Activated CD8-positive, alpha-beta T cell treated with anti-CD3 and anti-CD28 coated beads for 36 hours (primary cell): ENCODE measurements around the gene CLMN. TPM values are rescaled to one million over a fixed set of nuclear protein-coding genes. Genes with fewer than 3 reads are reported as not detected.

Experiments used
- ATAC-seq: fragments of 200-7000 bp; cut with Tn5 transposase; one replicate; pipeline ENCODE4 v1.10.0; 2021; ENCODE audit warnings: mild to moderate bottlenecking, moderate library complexity
- CTCF ChIA-PET: fragments of 350-600 bp; sonication (Branson Sonifier 250); formaldehyde crosslinking; loops from one replicate; lab custom pipeline; 2021; ENCODE audit warnings: antibody characterized with exemption; lab: Charles Lee
- POLR2A ChIA-PET: fragments of 350-600 bp; sonication (Branson Sonifier 250); formaldehyde crosslinking; loops from one replicate; lab custom pipeline; 2021; ENCODE audit warnings: antibody characterized with exemption; lab: Charles Lee
- DNase-seq: peaks from one replicate; pipeline ENCODE4 v3.0.0-alpha.2; 2020
- H3K27ac Mint-ChIP-seq: one replicate; pipeline ENCODE4 v1.8.0; 2021; ENCODE audit warnings: mild to moderate bottlenecking, mixed read lengths
- H3K27me3 Mint-ChIP-seq: one replicate; pipeline ENCODE4 v1.8.0; 2021; ENCODE audit warnings: mixed read lengths
- H3K36me3 Mint-ChIP-seq: one replicate; pipeline ENCODE4 v1.8.0; 2021; ENCODE audit warnings: low read depth, mixed read lengths
- H3K4me1 Mint-ChIP-seq: one replicate; pipeline ENCODE4 v1.8.0; 2021; ENCODE audit warnings: low read depth, mixed read lengths
- H3K4me3 Mint-ChIP-seq: one replicate; pipeline ENCODE4 v1.8.0; 2021; ENCODE audit warnings: mild to moderate bottlenecking, moderate library complexity, mixed read lengths
- H3K9me3 Mint-ChIP-seq: one replicate; pipeline ENCODE4 v1.8.0; 2021; ENCODE audit warnings: mixed read lengths
- intact Hi-C: fragments of 100-400 bp; cut with micrococcal nuclease; formaldehyde crosslinking; loops from one replicate; pipeline ENCODE4 v1.10.0; 2022
- total RNA-seq, 2 experiments: library from RNA; stranded (reverse); gene quantifications; one replicate each; pipeline ENCODE4 v1.2.3, GENCODE V29; 2021
- TF ChIP-seq, protein P1 (sequence below): fragments of 200-600 bp; IDR thresholded peaks from one replicate; pipeline ENCODE4 v1.8.0; 2022; ENCODE audit warnings: antibody characterized with exemption, mild to moderate bottlenecking

Gene CLMN
- total RNA-seq, 2 experiments from 2014 or later = 0.31 to 0.59 TPM

DNA sequence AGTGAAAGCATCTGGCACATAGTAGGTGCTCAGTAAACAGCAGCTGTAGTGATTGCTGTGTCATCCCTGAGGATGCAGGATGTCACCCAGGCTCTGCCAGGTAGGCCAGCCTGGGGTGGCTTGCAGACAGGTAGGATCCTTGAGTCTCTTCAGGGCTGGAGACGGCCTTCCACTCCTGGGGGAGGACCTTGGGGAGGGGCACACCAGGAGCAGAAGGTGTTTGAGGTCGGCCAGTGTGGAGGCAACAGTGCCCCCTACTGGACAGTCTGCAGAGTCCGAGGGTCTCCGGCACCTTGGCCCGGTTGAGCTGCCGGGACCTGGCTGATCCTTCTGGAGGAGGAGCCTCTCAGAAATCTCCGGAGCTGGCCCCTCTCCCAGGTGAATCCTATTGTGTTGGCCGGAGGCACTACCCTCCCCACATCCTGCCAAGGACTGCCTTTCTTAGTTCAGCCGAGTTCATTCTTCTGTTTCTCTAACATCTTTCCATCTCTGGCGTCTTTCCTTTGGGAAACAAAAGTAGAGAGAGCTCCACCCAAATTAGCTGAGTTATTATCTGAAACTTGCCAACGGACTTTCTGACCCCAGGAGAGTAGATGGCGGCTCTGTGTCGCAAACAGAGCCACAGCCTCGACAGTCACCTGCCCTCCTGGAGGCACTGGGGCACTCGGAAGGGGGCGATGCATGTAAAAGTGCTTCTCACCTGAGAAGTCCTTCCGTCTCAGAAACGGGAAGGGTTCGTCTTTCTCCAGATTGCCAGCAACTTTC is 41.8 kb upstream of the CLMN start:
- Mint-ChIP-seq H3K9me3 (no peaks in the 10 kb centered on the region), H3K36me3 (no peaks in the 10 kb centered on the region), H3K4me1 (no peaks in the 10 kb centered on the region), H3K4me3 (no peak overlapping the region), H3K27ac (no peak overlapping the region), H3K27me3 (peaks cover 29% of the 10 kb centered on the region)
- TF ChIP-seq, protein P1, sequence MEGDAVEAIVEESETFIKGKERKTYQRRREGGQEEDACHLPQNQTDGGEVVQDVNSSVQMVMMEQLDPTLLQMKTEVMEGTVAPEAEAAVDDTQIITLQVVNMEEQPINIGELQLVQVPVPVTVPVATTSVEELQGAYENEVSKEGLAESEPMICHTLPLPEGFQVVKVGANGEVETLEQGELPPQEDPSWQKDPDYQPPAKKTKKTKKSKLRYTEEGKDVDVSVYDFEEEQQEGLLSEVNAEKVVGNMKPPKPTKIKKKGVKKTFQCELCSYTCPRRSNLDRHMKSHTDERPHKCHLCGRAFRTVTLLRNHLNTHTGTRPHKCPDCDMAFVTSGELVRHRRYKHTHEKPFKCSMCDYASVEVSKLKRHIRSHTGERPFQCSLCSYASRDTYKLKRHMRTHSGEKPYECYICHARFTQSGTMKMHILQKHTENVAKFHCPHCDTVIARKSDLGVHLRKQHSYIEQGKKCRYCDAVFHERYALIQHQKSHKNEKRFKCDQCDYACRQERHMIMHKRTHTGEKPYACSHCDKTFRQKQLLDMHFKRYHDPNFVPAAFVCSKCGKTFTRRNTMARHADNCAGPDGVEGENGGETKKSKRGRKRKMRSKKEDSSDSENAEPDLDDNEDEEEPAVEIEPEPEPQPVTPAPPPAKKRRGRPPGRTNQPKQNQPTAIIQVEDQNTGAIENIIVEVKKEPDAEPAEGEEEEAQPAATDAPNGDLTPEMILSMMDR = peak; percentile 83
- DNase-seq (peak; percentile 49), ATAC-seq (peak; percentile 66)
- POLR2A ChIA-PET = no interaction called here
- CTCF ChIA-PET = interaction anchor here (0.6 to 1.8 kb wide), 14 partner anchors 8 to 948 kb away, joined by 3 to 8 read pairs (median 4); no protein-coding TSS in a partner anchor
- intact Hi-C loops = no loop called here

- no peaks in the 10 kb centered on the region for H3K4me1 Mint-ChIP-seq
- ATAC-seq (no peak), DNase-seq (no peak)
- TF ChIP-seq, protein P1 = no peak
- H3K27ac Mint-ChIP-seq = no peak overlapping the region
- CTCF ChIA-PET = interaction anchor here (1.2 to 1.8 kb wide), 6 partner anchors 9 to 208 kb away, joined by 3 to 7 read pairs (median 6); no protein-coding TSS in a partner anchor
- POLR2A ChIA-PET = no interaction called here
- intact Hi-C loops = no loop called here
- H3K9me3 Mint-ChIP-seq = no peaks in the 10 kb centered on the region
- H3K36me3 Mint-ChIP-seq = no peaks in the 10 kb centered on the region
- no peak overlapping the region for H3K4me3 Mint-ChIP-seq
- peaks cover 27% of the 10 kb centered on the region for H3K27me3 Mint-ChIP-seq
These were observed 41.1 kb upstream of the CLMN start for GRCh38 chr14:95360828-95361227.

GRCh38 chr14:95359994-95360826 is 40.5 kb upstream of the CLMN start:
- CTCF ChIA-PET = interaction anchor here (1.4 to 1.8 kb wide), 3 partner anchors 8 to 207 kb away, joined by 4 to 7 read pairs (median 6); no protein-coding TSS in a partner anchor
- ATAC-seq (no peak), DNase-seq (no peak)
- TF ChIP-seq, protein P1 = no peak
- Mint-ChIP-seq H3K4me1 (no peaks in the 10 kb centered on the region), H3K9me3 (no peaks in the 10 kb centered on the region), H3K27me3 (peaks cover 25% of the 10 kb centered on the region), H3K36me3 (no peaks in the 10 kb centered on the region), H3K27ac (no peak overlapping the region), H3K4me3 (no peak overlapping the region)
- POLR2A ChIA-PET = no interaction called here
- intact Hi-C loops = no loop called here

- intact Hi-C loops = no loop called here
- H3K27me3 Mint-ChIP-seq = peaks cover 7% of the 10 kb centered on the region
- POLR2A ChIA-PET = no interaction called here
- CTCF ChIA-PET = no interaction called here
- peaks cover 6% of the 10 kb centered on the region for H3K9me3 Mint-ChIP-seq
- H3K4me3 Mint-ChIP-seq = no peak overlapping the region
- TF ChIP-seq, protein P1 = no peak
- no peaks in the 10 kb centered on the region for H3K36me3 Mint-ChIP-seq
- ATAC-seq (no peak), DNase-seq (no peak)
- H3K4me1 Mint-ChIP-seq = no peaks in the 10 kb centered on the region
- no peak overlapping the region for H3K27ac Mint-ChIP-seq
These were observed 36.6 kb upstream of the CLMN start for GRCh38 chr14:95356245-95356869.
